ENCODE data around the gene ZFP69B.
A peak's percentile ranks its signal among the peaks of the same experiment; 100 is the strongest.

Gene ZFP69B

DNA sequence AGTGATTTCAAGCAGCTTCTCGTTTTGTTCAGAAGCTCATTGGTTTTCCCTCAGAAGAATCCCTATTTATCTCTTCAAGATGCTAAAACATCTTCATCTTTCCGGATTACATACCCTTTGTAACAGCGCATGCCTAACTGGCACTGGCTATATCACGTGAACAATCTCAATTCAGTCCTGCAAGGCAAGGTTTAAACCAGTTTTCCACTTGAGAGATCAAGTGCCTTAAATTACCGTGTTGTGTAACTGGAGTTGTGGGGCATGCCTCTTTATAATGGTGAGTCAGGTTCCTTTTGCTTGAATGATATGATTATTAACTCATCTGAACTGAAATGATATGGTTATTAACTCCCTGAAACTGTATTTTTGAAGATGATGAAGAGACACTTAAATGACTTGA, 11.0 kb upstream of the ZFP69B start:
- no peak overlapping the region for H3K4me3 ChIP-seq (ENCODE audit: low read depth, low read length)
- DNase-seq (ENCODE audit: low read depth): no peak
- no peak for TF ChIP-seq MYC (IDR thresholded peaks at IDR 0.05; ENCODE audit: low read depth, low read length)
- no peak for TF ChIP-seq MAX (IDR thresholded peaks at IDR 0.05; ENCODE audit: low read depth, low read length)
- no peak for TF ChIP-seq POLR2A (IDR thresholded peaks at IDR 0.05; ENCODE audit: extremely low read depth, insufficient read length)
- no peak for TF ChIP-seq CTCF (IDR thresholded peaks at IDR 0.05; ENCODE audit: low read depth, low read length)

GRCh38 chr1:40450495-40451237, 390 bp downstream of the ZFP69B start:
- peak; percentile 80 for DNase-seq (ENCODE audit: low read depth)
- TF ChIP-seq MAX (IDR thresholded peaks at IDR 0.05; ENCODE audit: low read depth, low read length) (0 out of 2 replicates have a peak, but pooled peaks have one; percentile 12), MYC (IDR thresholded peaks at IDR 0.05; ENCODE audit: low read depth, low read length) (0 out of 2 replicates have a peak, but pooled peaks have one; percentile 11), POLR2A (IDR thresholded peaks at IDR 0.05; ENCODE audit: extremely low read depth, insufficient read length) (no peak), CTCF (IDR thresholded peaks at IDR 0.05; ENCODE audit: low read depth, low read length) (no peak)
- H3K4me3 ChIP-seq (ENCODE audit: low read depth, low read length): peak overlapping the region; percentile 63

DNA sequence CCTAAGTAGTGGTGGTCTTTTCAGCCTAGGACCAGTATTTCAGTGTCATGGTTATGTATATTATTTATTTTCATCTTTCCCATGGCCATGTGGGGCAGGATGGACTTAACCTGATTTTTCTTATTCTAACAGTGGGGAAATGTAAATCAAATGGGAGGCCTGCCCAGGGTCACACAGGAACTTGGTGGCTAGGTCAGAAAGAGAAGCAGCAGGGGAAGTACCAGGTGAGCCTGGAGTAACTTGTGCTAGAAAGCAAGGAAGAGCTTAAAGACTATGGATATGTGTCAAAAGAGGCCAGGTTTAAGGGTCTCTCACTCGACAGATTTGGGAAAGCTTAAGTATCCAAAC, 936 bp downstream of the ZFP69B start:
- peak overlapping the region; percentile 63 for H3K4me3 ChIP-seq (ENCODE audit: low read depth, low read length)
- no peak for DNase-seq (ENCODE audit: low read depth)
- TF ChIP-seq MAX (IDR thresholded peaks at IDR 0.05; ENCODE audit: low read depth, low read length) (no peak), MYC (IDR thresholded peaks at IDR 0.05; ENCODE audit: low read depth, low read length) (no peak), POLR2A (IDR thresholded peaks at IDR 0.05; ENCODE audit: extremely low read depth, insufficient read length) (no peak), CTCF (IDR thresholded peaks at IDR 0.05; ENCODE audit: low read depth, low read length) (no peak)

- DNase-seq (ENCODE audit: low read depth): no peak
- H3K4me3 ChIP-seq (ENCODE audit: low read depth, low read length): no peak overlapping the region
- TF ChIP-seq CTCF (IDR thresholded peaks at IDR 0.05; ENCODE audit: low read depth, low read length): no peak
- no peak for TF ChIP-seq MYC (IDR thresholded peaks at IDR 0.05; ENCODE audit: low read depth, low read length)
- TF ChIP-seq POLR2A (IDR thresholded peaks at IDR 0.05; ENCODE audit: extremely low read depth, insufficient read length): no peak
- no peak for TF ChIP-seq MAX (IDR thresholded peaks at IDR 0.05; ENCODE audit: low read depth, low read length)
These were observed 4.6 kb downstream of the ZFP69B start for GRCh38 chr1:40454873-40455272.

DNA sequence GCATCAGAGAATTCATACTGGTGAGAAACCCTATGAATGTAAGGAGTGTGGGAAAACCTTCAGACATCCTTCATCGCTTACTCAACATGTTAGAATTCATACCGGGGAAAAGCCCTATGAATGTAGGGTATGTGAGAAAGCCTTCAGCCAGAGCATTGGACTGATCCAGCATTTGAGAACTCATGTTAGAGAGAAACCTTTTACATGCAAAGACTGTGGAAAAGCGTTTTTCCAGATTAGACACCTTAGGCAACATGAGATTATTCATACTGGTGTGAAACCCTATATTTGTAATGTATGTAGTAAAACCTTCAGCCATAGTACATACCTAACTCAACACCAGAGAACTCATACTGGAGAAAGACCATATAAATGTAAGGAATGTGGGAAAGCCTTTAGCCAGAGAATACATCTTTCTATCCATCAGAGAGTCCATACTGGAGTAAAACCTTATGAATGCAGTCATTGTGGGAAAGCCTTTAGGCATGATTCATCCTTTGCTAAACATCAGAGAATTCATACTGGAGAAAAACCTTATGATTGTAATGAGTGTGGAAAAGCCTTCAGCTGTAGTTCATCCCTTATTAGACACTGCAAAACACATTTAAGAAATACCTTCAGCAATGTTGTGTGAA, 12.8 kb downstream of the ZFP69B start:
- no peak for DNase-seq (ENCODE audit: low read depth)

More for the DNA sequence above, 12.8 kb downstream of the ZFP69B start:
- no peak overlapping the region for H3K4me3 ChIP-seq (ENCODE audit: low read depth, low read length)
- TF ChIP-seq POLR2A (IDR thresholded peaks at IDR 0.05; ENCODE audit: extremely low read depth, insufficient read length) (no peak), CTCF (IDR thresholded peaks at IDR 0.05; ENCODE audit: low read depth, low read length) (no peak), MYC (IDR thresholded peaks at IDR 0.05; ENCODE audit: low read depth, low read length) (no peak), MAX (IDR thresholded peaks at IDR 0.05; ENCODE audit: low read depth, low read length) (no peak)

Data from NB4 (cell line).